Activated CD4-positive, alpha-beta T cell treated with anti-CD3 and anti-CD28 coated beads, Interleukin-2, amount 50 U/mL, for 16 hours (primary cell): ENCODE results near the gene CD55.

Experiments
- DNase-seq: peaks from one replicate; pipeline ENCODE4 v3.0.0-alpha.2; 2020

The CD55 gene

GRCh38 chr1:207321079-207321789 is at the start of gene CD55:
CD55 (plus strand) TSS chr1:207321678; CDS start chr1:207321766, 88 bp downstream.
- peak; percentile 99 for DNase-seq

- no peak for DNase-seq
These were observed 46.6 kb upstream of the CD55 start for GRCh38 chr1:207274882-207275281.

GRCh38 chr1:207276465-207276864 is 45.0 kb upstream of the CD55 start:
- DNase-seq = no peak

GRCh38 chr1:207277241-207277640 is 44.2 kb upstream of the CD55 start:
- DNase-seq = no peak

- DNase-seq = no peak
These were observed 41.8 kb upstream of the CD55 start for GRCh38 chr1:207279652-207280051.

GRCh38 chr1:207280706-207281105 is 40.8 kb upstream of the CD55 start:
- DNase-seq = no peak

- DNase-seq = no peak
These were observed 39.4 kb upstream of the CD55 start for GRCh38 chr1:207282058-207282457.

- DNase-seq = no peak
These were observed 38.7 kb upstream of the CD55 start for GRCh38 chr1:207282496-207283380.

GRCh38 chr1:207283421-207283820 is 38.1 kb upstream of the CD55 start:
- no peak for DNase-seq

GRCh38 chr1:207284209-207284897 is 37.1 kb upstream of the CD55 start:
- no peak for DNase-seq

- DNase-seq = no peak
These were observed 34.6 kb upstream of the CD55 start for GRCh38 chr1:207286786-207287468.

GRCh38 chr1:207288315-207288714 is 33.2 kb upstream of the CD55 start:
- DNase-seq = no peak

- no peak for DNase-seq
These were observed 31.7 kb upstream of the CD55 start for GRCh38 chr1:207289756-207290155.

- DNase-seq = no peak
These were observed 29.8 kb upstream of the CD55 start for GRCh38 chr1:207291723-207292122.

GRCh38 chr1:207298186-207298585 is 23.3 kb upstream of the CD55 start:
- no peak for DNase-seq

GRCh38 chr1:207298636-207299398 is 22.7 kb upstream of the CD55 start:
- DNase-seq = no peak

- DNase-seq = no peak
These were observed 20.5 kb upstream of the CD55 start for GRCh38 chr1:207300970-207301369.

- no peak for DNase-seq
These were observed 18.7 kb upstream of the CD55 start for GRCh38 chr1:207302618-207303393.

- DNase-seq = no peak
These were observed 16.6 kb upstream of the CD55 start for GRCh38 chr1:207304710-207305488.

GRCh38 chr1:207305489-207305873 is 16.0 kb upstream of the CD55 start:
- DNase-seq = no peak

GRCh38 chr1:207306023-207306422 is 15.5 kb upstream of the CD55 start:
- DNase-seq = no peak
